ENCODE results near the gene NDE1.

- TF ChIP-seq MAX (IDR thresholded peaks at IDR 0.05), result no peak
- no peak for TF ChIP-seq FOXM1 (IDR thresholded peaks at IDR 0.05; ENCODE audit: borderline replicate concordance, low read depth)
- TF ChIP-seq EP300 (IDR thresholded peaks at IDR 0.05; ENCODE audit: borderline replicate concordance), result no peak
- TF ChIP-seq RAD21 (IDR thresholded peaks at IDR 0.05; ENCODE audit: low read depth), result no peak
- TF ChIP-seq CREB1 (IDR thresholded peaks at IDR 0.05; ENCODE audit: low read depth), result no peak
Observed at GRCh38 chr16:15616475-15617165, 33.4 kb upstream of the NDE1 start.
